Stimulated activated CD4-positive, alpha-beta T cell treated with anti-CD3 and anti-CD28 coated beads, Interleukin-15, amount 100 ng/mL, for 48 hours (primary cell): ENCODE measurements around the gene COLEC12.

Source experiments
- DNase-seq, 2 donors: peaks; one replicate each; pipeline ENCODE4 v3.0.0-alpha.2; 2020; ENCODE audit warnings: low read depth in 2 of 2

Gene COLEC12

DNA sequence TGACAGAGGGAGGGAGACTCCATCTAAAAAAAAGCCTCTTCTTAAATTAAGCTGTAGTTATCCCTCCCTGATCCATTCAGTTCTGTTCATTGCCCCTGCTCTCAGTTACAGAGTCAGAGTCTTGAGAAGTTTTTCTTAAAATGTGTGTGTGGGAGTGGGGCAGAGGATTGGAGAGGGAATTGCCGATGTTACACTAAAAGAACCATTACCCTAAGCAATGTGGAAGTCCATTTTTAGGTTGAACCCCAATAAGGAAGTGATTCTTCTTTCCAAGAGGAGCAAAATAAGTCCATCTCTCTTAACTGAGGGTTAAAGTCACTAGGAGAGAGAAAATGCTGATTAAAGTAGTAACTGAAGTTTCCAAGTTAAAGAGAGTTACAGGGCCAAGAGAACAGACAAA, 211.5 kb downstream of the COLEC12 start:
- no peak for DNase-seq

DNA sequence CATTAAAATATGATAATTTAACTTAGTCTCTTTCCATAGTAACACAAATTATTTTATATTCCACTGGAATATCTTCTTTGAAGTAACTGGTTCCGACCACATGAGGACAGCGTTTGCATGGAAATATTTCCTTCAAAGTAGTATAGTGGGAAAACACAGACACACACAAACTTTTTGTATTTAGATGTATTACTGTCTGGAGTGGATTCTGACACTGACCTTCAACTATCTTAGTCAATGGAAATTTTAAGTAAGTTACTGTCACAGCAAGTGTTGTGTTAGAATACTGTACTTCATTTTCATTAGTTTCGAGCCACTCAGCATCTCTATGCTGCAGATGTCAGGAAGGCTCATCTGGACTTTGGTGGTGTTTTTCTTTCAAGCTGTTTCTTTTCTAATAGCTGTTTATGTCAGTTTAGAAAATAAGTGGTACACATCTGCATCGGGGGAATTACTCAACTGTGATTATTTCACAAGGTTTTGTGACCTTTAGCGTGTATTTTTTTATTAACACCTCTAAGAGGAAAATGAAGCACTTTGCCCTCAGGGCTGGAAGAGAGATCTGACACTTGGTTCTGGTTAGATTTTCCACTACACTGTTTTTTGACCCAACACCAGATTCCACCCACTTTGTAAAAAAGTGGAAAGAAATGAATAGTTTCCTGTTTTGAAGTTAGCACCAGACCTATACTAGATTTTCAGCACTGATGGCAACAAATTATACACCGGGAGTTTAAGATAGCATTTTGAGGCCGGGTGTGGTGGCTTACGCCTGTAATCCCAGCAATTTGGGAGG, 213.8 kb downstream of the COLEC12 start:
- no peak for DNase-seq

DNA sequence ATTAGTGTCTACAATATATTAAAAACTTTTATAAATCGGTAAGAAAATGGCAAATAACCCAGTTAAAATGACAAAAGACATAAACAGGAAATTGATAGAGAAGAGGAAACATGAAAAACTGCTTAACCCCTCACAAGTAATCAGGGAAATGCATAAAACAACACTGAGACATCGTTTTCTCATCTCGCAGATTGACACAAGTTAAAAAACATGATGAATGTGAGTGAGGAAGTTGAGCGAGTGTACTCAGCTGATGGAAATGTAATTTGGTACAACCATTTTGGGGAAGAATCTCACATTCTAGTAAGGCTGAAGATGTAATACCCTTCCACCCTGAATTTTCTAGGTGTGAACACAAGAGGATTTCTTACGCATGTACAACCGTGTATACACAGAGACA, 214.7 kb downstream of the COLEC12 start:
- no peak for DNase-seq

DNA sequence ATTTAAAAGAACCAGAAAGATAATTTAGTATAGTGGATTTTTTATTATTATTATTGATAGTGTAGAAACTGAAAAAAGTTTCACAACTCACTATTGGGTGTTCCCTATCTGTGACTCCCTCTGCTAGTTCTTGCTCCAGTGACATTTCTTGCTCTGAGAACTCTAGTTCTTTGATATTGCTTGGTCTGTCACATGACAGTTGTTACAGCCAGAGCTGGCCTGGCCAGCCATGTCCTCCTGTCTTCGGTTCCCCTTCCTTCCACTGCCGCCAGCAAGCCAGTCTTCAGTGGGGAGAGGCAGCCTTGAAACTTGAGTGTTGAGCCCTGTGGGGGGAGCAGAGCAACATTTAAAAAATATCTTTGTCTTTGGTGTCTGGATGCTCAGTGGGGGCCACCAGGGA, 225.0 kb downstream of the COLEC12 start:
- no peak for DNase-seq

DNA sequence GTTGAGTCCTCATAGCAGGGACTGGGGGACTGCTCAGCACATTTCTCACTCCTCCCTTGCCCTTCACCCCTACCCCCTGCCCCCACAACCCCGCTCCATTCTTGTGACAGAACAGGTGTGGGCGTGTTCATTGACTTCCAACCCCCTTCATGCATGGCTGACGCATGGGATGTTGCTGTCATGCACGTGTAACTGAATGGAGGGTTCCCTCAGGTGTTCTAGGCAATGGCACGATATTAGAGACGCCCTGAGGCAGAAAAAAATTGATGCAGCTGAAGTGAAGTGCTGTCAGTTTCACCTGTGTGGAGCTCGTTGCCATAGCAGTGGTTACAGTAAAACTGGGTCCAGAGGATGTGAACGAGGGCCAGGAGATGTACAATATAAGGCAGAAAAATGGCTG, 226.2 kb downstream of the COLEC12 start:
- no peak for DNase-seq

DNA sequence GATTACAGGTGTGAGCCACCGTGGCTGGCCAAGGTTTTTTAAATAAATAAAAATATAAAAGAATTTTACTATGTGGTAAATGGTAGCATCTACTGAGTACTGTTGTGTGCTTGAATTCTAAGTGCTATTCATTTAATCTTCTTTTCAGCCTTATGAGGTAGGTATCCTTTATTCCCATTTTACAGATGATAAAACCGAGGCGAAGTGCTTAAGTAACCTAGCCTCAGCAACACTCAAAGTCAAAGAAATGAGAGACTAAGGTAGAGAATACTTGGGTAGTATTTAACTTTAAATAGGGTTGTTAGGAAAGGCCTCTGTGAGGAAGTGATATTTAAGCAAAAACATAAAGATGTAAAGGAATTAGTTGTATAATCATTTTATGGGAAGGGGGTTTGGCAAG, 227.0 kb downstream of the COLEC12 start:
- no peak for DNase-seq

DNA sequence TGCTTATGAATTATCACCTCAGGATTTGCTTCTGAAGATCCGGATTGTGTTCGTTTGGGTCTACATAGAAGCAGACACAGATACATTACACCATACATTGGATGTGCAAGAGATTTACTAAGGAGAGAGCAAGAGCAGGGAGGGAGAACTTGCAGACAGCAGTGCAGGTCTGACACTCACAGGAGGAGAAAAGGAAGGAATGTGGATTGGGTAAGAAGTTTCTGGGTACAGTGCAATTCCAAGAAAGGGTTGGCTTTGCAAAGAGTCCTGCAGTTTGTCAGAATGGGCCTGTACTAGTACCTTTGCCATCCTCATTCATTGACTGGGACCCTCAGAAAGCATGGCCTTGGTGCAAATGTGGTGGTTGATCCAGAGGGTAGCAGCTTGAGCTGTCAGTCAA, 227.9 kb downstream of the COLEC12 start:
- DNase-seq: no peak

DNA sequence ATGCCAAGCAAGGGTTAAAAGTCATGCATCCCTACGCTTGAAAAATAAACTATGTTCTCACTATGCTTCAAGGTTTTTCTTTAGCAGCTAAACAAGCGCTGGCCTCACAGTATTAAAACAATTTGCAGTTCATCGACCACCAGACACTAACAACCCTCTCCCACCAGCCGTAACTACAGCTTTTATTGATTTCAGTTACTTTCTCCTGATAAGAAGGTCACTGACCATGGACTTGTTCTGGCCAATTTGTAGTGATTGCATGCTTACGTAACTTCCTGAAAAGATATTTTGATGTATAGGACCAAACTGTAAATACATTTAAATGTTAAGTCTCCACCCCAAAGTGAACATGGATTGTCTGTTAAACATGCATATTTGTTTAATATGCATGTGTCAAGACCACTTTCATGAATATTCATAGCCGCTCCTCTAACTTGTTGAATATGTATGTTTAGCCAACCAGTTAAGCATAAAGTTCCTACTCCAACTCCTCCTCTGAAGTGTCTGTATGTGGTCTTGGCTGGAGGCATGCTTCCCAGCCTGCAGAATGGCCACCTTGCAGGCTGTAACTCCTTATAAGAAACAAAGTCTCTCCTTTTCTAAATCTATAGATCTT, 230.9 kb downstream of the COLEC12 start:
- DNase-seq: no peak

DNA sequence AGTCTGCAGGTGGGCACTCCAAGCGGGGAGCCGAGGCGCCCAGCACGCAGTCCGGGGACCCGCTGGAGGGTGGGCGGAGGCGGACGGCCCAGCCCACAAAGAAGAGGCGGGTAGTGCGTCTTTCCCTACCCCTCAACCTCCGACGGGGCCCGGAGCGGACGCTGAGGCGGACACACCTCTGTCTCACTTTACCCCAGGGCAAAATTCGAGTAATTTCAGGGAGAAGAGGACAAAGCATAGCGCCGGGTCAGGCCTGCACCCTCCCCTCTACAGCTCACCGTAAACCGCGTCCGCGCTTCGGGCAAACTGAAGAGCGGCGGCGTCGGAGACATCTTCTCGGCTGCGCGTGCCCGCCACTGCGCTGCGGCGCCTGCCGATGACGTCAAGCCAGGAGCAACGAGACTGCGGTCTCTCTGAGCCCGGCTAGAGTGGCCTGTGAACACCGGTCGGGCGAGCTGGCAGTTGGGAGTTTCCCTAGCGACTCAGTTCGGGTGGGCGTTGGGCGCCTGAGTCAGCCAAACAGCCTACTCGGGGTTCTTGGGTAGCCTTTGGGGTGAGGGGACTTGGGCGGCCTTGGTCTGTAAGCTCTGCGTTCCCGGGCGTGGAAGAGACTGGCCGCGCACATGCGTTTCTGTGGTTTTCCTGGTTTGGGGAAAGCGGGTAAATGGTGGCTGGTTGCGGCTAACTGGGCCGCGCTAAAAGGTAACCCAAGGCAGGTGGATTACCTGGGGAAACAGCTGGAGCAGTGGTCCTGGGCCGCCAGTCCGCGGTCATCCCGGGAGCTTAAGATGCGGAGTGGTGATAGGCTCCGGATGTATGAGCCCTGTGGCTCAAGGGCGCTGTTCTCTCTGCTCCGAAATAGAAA, 232.6 kb downstream of the COLEC12 start, which contains the start of gene THOC1:
Gene THOC1, minus strand, starts transcription at position 360 of the 865 bp plus-strand sequence. Its CDS starts 28 bp downstream, at position 332.
- DNase-seq: peak; percentile 94 to 95

DNA sequence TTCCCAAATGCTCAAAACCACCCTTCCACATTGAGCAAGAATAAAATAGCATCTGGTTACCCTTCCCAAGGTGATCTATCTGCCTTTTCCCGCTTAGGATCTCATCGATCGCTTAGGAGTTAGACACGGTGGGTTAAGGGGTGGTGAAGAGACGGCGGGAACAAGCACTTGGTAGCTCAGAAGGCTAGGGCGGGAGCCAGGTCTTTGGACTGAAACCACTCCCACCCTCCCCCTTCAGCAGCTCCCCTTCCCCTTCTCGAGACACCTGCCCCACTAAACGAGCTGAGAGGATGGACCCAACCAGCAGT, 233.2 kb downstream of the COLEC12 start:
- DNase-seq: no peak
